MM.1S (cell line): ENCODE measurements around the gene FOXK1.

Experiments
- EZH2 ChIP-seq: fragments of 300-600 bp; sonication (generic); optimal IDR thresholded peaks from 2 replicates; pipeline ENCODE3; 2017; ENCODE audit warnings: low read depth, mild to moderate bottlenecking, antibody characterized with exemption, low read length, mixed read lengths
- EZH2phosphoT487 ChIP-seq: fragments of 300-600 bp; sonication (generic); IDR thresholded peaks from 2 replicates; pipeline ENCODE4 v1.6.1; 2018; ENCODE audit warnings: antibody characterized with exemption, low read length
- TF ChIP-seq, protein P1 (sequence below): fragments of 300-600 bp; sonication (generic); IDR thresholded peaks from 2 replicates; pipeline ENCODE4 v1.5.1; 2016; ENCODE audit warnings: antibody characterized with exemption, low read length, mixed read lengths

DNA sequence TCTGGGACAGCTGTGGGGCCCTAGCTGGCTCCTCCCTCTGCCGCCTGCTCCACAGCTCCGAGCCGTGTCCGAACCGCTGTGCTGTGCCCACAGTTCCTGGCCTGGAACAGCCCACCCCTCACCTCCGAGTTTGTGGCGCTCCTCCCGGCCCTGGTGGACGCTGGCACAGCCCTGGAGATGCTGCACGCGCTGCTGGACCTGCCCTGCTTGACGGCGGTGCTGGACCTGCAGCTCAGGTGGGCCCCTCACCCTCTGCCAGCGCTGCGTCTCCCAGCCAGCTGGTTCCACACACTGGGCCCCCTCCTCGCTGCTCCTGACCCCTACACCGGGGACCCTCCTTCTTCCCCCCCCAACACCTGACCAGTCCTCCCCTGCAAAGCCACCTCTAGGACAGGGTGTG, 105.4 kb downstream of the FOXK1 start:
- TF ChIP-seq, protein P1, sequence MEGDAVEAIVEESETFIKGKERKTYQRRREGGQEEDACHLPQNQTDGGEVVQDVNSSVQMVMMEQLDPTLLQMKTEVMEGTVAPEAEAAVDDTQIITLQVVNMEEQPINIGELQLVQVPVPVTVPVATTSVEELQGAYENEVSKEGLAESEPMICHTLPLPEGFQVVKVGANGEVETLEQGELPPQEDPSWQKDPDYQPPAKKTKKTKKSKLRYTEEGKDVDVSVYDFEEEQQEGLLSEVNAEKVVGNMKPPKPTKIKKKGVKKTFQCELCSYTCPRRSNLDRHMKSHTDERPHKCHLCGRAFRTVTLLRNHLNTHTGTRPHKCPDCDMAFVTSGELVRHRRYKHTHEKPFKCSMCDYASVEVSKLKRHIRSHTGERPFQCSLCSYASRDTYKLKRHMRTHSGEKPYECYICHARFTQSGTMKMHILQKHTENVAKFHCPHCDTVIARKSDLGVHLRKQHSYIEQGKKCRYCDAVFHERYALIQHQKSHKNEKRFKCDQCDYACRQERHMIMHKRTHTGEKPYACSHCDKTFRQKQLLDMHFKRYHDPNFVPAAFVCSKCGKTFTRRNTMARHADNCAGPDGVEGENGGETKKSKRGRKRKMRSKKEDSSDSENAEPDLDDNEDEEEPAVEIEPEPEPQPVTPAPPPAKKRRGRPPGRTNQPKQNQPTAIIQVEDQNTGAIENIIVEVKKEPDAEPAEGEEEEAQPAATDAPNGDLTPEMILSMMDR = no peak
- TF ChIP-seq EZH2 (no peak), EZH2phosphoT487 (no peak)
